ENCODE results near the gene LLPH. TPM values are rescaled to one million over a fixed set of nuclear protein-coding genes. Genes with fewer than 3 reads are reported as not detected.

Gene LLPH
- total and polyA plus RNA-seq, 2 donors, result 20.3 to 29.2 TPM

GRCh38 chr12:66132408-66132807, 1.9 kb upstream of the LLPH start:
- Histone ChIP-seq H3K4me3 (ENCODE audit: low read length in 2 of 2) (no peak overlapping the region), H3K27me3 (ENCODE audit: control insufficient read depth in 2 of 2, insufficient read depth in 1 of 2, low read length in 1 of 2) (no peaks in the 10 kb centered on the region), H3K27ac (ENCODE audit: low read depth in 1 of 2, low read length in 1 of 2) (no peak overlapping the region), H3K36me3 (ENCODE audit: control insufficient read depth in 2 of 2, insufficient read depth in 2 of 2, low read length in 1 of 2) (peaks cover 11 to 24% of the 10 kb centered on the region in 2 donors), H3K9me3 (ENCODE audit: control insufficient read depth in 2 of 2, insufficient read depth in 1 of 2, low read length in 1 of 2) (no peaks in the 10 kb centered on the region), H3K4me1 (ENCODE audit: control insufficient read depth in 2 of 2, insufficient read depth in 2 of 2, low read length in 2 of 2) (peaks cover 7 to 10% of the 10 kb centered on the region in 2 donors)
- DNase-seq (ENCODE audit: low read depth in 6 of 9, low spot score in 9 of 9), result no peak

- H3K36me3 ChIP-seq (ENCODE audit: control insufficient read depth in 2 of 2, insufficient read depth in 2 of 2, low read length in 1 of 2), result peaks cover 4 to 24% of the 10 kb centered on the region in 2 donors
- WGBS, result 12% methylated on average over 11 of the region's 11 CpGs
- peak in 2 of 9 donors; percentile 11 to 24 for DNase-seq (ENCODE audit: low read depth in 6 of 9, low spot score in 9 of 9)
- no peaks in the 10 kb centered on the region for H3K27me3 ChIP-seq (ENCODE audit: control insufficient read depth in 2 of 2, insufficient read depth in 1 of 2, low read length in 1 of 2)
- peaks cover 7 to 10% of the 10 kb centered on the region in 2 donors for H3K4me1 ChIP-seq (ENCODE audit: control insufficient read depth in 2 of 2, insufficient read depth in 2 of 2, low read length in 2 of 2)
- H3K27ac ChIP-seq (ENCODE audit: low read depth in 1 of 2, low read length in 1 of 2), result peak overlapping the region; percentile 72 to 82
- no peaks in the 10 kb centered on the region for H3K9me3 ChIP-seq (ENCODE audit: control insufficient read depth in 2 of 2, insufficient read depth in 1 of 2, low read length in 1 of 2)
- peak overlapping the region; percentile 53 to 96 for H3K4me3 ChIP-seq (ENCODE audit: low read length in 2 of 2)
These were observed 628 bp upstream of the LLPH start for GRCh38 chr12:66131067-66131688.

GRCh38 chr12:66129934-66130266, 650 bp downstream of the LLPH start:
- H3K9me3 ChIP-seq (ENCODE audit: control insufficient read depth in 2 of 2, insufficient read depth in 1 of 2, low read length in 1 of 2), result no peaks in the 10 kb centered on the region
- H3K4me1 ChIP-seq (ENCODE audit: control insufficient read depth in 2 of 2, insufficient read depth in 2 of 2, low read length in 2 of 2), result peaks cover 7 to 10% of the 10 kb centered on the region in 2 donors
- 5% methylated on average over 8 of the region's 8 CpGs for WGBS
- no peak for DNase-seq (ENCODE audit: low read depth in 6 of 9, low spot score in 9 of 9)
- H3K36me3 ChIP-seq (ENCODE audit: control insufficient read depth in 2 of 2, insufficient read depth in 2 of 2, low read length in 1 of 2), result peaks cover 6 to 32% of the 10 kb centered on the region in 2 donors
- peak overlapping the region; percentile 53 to 96 for H3K4me3 ChIP-seq (ENCODE audit: low read length in 2 of 2)
- no peaks in the 10 kb centered on the region for H3K27me3 ChIP-seq (ENCODE audit: control insufficient read depth in 2 of 2, insufficient read depth in 1 of 2, low read length in 1 of 2)
- H3K27ac ChIP-seq (ENCODE audit: low read depth in 1 of 2, low read length in 1 of 2), result no peak overlapping the region

- Histone ChIP-seq H3K4me3 (ENCODE audit: low read length in 2 of 2) (no peak overlapping the region), H3K27ac (ENCODE audit: low read depth in 1 of 2, low read length in 1 of 2) (no peak overlapping the region), H3K27me3 (ENCODE audit: control insufficient read depth in 2 of 2, insufficient read depth in 1 of 2, low read length in 1 of 2) (no peaks in the 10 kb centered on the region), H3K36me3 (ENCODE audit: control insufficient read depth in 2 of 2, insufficient read depth in 2 of 2, low read length in 1 of 2) (peaks cover 12 to 49% of the 10 kb centered on the region in 2 donors), H3K4me1 (ENCODE audit: control insufficient read depth in 2 of 2, insufficient read depth in 2 of 2, low read length in 2 of 2) (peaks cover 7 to 10% of the 10 kb centered on the region in 2 donors), H3K9me3 (ENCODE audit: control insufficient read depth in 2 of 2, insufficient read depth in 1 of 2, low read length in 1 of 2) (no peaks in the 10 kb centered on the region)
- no peak for DNase-seq (ENCODE audit: low read depth in 6 of 9, low spot score in 9 of 9)
- 95% methylated on average over 1 of the region's 1 CpG for WGBS
These were observed 2.9 kb downstream of the LLPH start for GRCh38 chr12:66127650-66128049.

GRCh38 chr12:66120477-66120876, 10.1 kb downstream of the LLPH start:
- Histone ChIP-seq H3K4me3 (ENCODE audit: low read length in 2 of 2) (no peak overlapping the region), H3K9me3 (ENCODE audit: control insufficient read depth in 2 of 2, insufficient read depth in 1 of 2, low read length in 1 of 2) (no peaks in the 10 kb centered on the region), H3K27ac (ENCODE audit: low read depth in 1 of 2, low read length in 1 of 2) (no peak overlapping the region), H3K4me1 (ENCODE audit: control insufficient read depth in 2 of 2, insufficient read depth in 2 of 2, low read length in 2 of 2) (no peaks in the 10 kb centered on the region), H3K36me3 (ENCODE audit: control insufficient read depth in 2 of 2, insufficient read depth in 2 of 2, low read length in 1 of 2) (peaks cover 14 to 47% of the 10 kb centered on the region in 2 donors), H3K27me3 (ENCODE audit: control insufficient read depth in 2 of 2, insufficient read depth in 1 of 2, low read length in 1 of 2) (no peaks in the 10 kb centered on the region)
- WGBS, result 95% methylated on average over 1 of the region's 1 CpG
- no peak for DNase-seq (ENCODE audit: low read depth in 6 of 9, low spot score in 9 of 9)

GRCh38 chr12:66119870-66120241, 10.7 kb downstream of the LLPH start:
- Histone ChIP-seq H3K9me3 (ENCODE audit: control insufficient read depth in 2 of 2, insufficient read depth in 1 of 2, low read length in 1 of 2) (no peaks in the 10 kb centered on the region), H3K27ac (ENCODE audit: low read depth in 1 of 2, low read length in 1 of 2) (no peak overlapping the region), H3K36me3 (ENCODE audit: control insufficient read depth in 2 of 2, insufficient read depth in 2 of 2, low read length in 1 of 2) (peaks cover 12 to 40% of the 10 kb centered on the region in 2 donors), H3K27me3 (ENCODE audit: control insufficient read depth in 2 of 2, insufficient read depth in 1 of 2, low read length in 1 of 2) (no peaks in the 10 kb centered on the region), H3K4me3 (ENCODE audit: low read length in 2 of 2) (no peak overlapping the region), H3K4me1 (ENCODE audit: control insufficient read depth in 2 of 2, insufficient read depth in 2 of 2, low read length in 2 of 2) (no peaks in the 10 kb centered on the region)
- 100% methylated on average over 1 of the region's 1 CpG for WGBS
- DNase-seq (ENCODE audit: low read depth in 6 of 9, low spot score in 9 of 9), result no peak

- Histone ChIP-seq H3K4me3 (ENCODE audit: low read length in 2 of 2) (no peak overlapping the region), H3K4me1 (ENCODE audit: control insufficient read depth in 2 of 2, insufficient read depth in 2 of 2, low read length in 2 of 2) (no peaks in the 10 kb centered on the region), H3K27me3 (ENCODE audit: control insufficient read depth in 2 of 2, insufficient read depth in 1 of 2, low read length in 1 of 2) (no peaks in the 10 kb centered on the region), H3K9me3 (ENCODE audit: control insufficient read depth in 2 of 2, insufficient read depth in 1 of 2, low read length in 1 of 2) (no peaks in the 10 kb centered on the region), H3K36me3 (ENCODE audit: control insufficient read depth in 2 of 2, insufficient read depth in 2 of 2, low read length in 1 of 2) (peaks cover 7 to 35% of the 10 kb centered on the region in 2 donors), H3K27ac (ENCODE audit: low read depth in 1 of 2, low read length in 1 of 2) (no peak overlapping the region)
- WGBS, result 96% methylated on average over 2 of the region's 2 CpGs
- DNase-seq (ENCODE audit: low read depth in 6 of 9, low spot score in 9 of 9), result no peak
These were observed 11.2 kb downstream of the LLPH start for GRCh38 chr12:66119229-66119869.

- Histone ChIP-seq H3K36me3 (ENCODE audit: control insufficient read depth in 2 of 2, insufficient read depth in 2 of 2, low read length in 1 of 2) (peaks cover 6 to 26% of the 10 kb centered on the region in 2 donors), H3K4me3 (ENCODE audit: low read length in 2 of 2) (no peak overlapping the region), H3K27ac (ENCODE audit: low read depth in 1 of 2, low read length in 1 of 2) (no peak overlapping the region), H3K4me1 (ENCODE audit: control insufficient read depth in 2 of 2, insufficient read depth in 2 of 2, low read length in 2 of 2) (no peaks in the 10 kb centered on the region), H3K27me3 (ENCODE audit: control insufficient read depth in 2 of 2, insufficient read depth in 1 of 2, low read length in 1 of 2) (no peaks in the 10 kb centered on the region), H3K9me3 (ENCODE audit: control insufficient read depth in 2 of 2, insufficient read depth in 1 of 2, low read length in 1 of 2) (no peaks in the 10 kb centered on the region)
- DNase-seq (ENCODE audit: low read depth in 6 of 9, low spot score in 9 of 9), result no peak
- 98% methylated on average over 9 of the region's 9 CpGs for WGBS
These were observed 12.2 kb downstream of the LLPH start for GRCh38 chr12:66118240-66118891.

GRCh38 chr12:66117242-66117641, 13.3 kb downstream of the LLPH start:
- Histone ChIP-seq H3K9me3 (ENCODE audit: control insufficient read depth in 2 of 2, insufficient read depth in 1 of 2, low read length in 1 of 2) (no peaks in the 10 kb centered on the region), H3K36me3 (ENCODE audit: control insufficient read depth in 2 of 2, insufficient read depth in 2 of 2, low read length in 1 of 2) (peaks cover 6 to 19% of the 10 kb centered on the region in 2 donors), H3K27ac (ENCODE audit: low read depth in 1 of 2, low read length in 1 of 2) (no peak overlapping the region), H3K4me1 (ENCODE audit: control insufficient read depth in 2 of 2, insufficient read depth in 2 of 2, low read length in 2 of 2) (no peaks in the 10 kb centered on the region), H3K27me3 (ENCODE audit: control insufficient read depth in 2 of 2, insufficient read depth in 1 of 2, low read length in 1 of 2) (no peaks in the 10 kb centered on the region), H3K4me3 (ENCODE audit: low read length in 2 of 2) (no peak overlapping the region)
- no peak for DNase-seq (ENCODE audit: low read depth in 6 of 9, low spot score in 9 of 9)
- 96% methylated on average over 2 of the region's 2 CpGs for WGBS
